ENCODE data around the gene CTNNBIP1. TPM values are rescaled to one million over a fixed set of nuclear protein-coding genes. Genes with fewer than 3 reads are reported as not detected.
"Not testable (repeated sequence)": the region's sequence is repeated elsewhere in the genome, so short reads cannot be mapped to it uniquely, and the experiment has no call there.

Gene CTNNBIP1
- polyA plus RNA-seq, 1 donor = 63.1 TPM

- no peak for DNase-seq (ENCODE audit: low read depth)
These were observed 105.0 kb downstream of the CTNNBIP1 start for GRCh38 chr1:9805006-9805508.

- DNase-seq (ENCODE audit: low read depth) = not testable (repeated sequence)
These were observed 106.8 kb downstream of the CTNNBIP1 start for GRCh38 chr1:9803003-9803918.

- no peak for DNase-seq (ENCODE audit: low read depth)
These were observed 108.2 kb downstream of the CTNNBIP1 start for GRCh38 chr1:9801909-9802308.

Other genes starting within 250 kb of the CTNNBIP1 start
- 62.4 TPM for gene CLSTN1, start 86.3 kb downstream of the CTNNBIP1 start, polyA plus RNA-seq (ENCODE audit: insufficient read length)
- 51.5 TPM for gene LZIC, start 33.1 kb upstream of the CTNNBIP1 start, polyA plus RNA-seq (ENCODE audit: insufficient read length)
- 10.9 TPM for gene NMNAT1, start 33.2 kb upstream of the CTNNBIP1 start, polyA plus RNA-seq (ENCODE audit: insufficient read length)
- 3.2 TPM for gene RBP7, start 87.0 kb upstream of the CTNNBIP1 start, polyA plus RNA-seq (ENCODE audit: insufficient read length)
- 40.3 TPM for gene UBE4B, start 122.7 kb upstream of the CTNNBIP1 start, polyA plus RNA-seq (ENCODE audit: insufficient read length)